Fibroblast of lung (primary cell): ENCODE results near the gene TRPM4. TPM values are rescaled to one million over a fixed set of nuclear protein-coding genes. Genes with fewer than 3 reads are reported as not detected.

Experiments
- DNase-seq, 2 donors: peaks; one replicate each; pipeline versions ENCODE4 v3.0.0 to v3.0.0-alpha.2; 2010; ENCODE audit warnings: low read depth in 2 of 2
- H2AFZ ChIP-seq: 2 replicates; pipeline ENCODE4 v1.5.1; 2012; ENCODE audit warnings: low read length, control low read depth, inconsistent platforms
- H3K27ac ChIP-seq: 2 replicates; pipeline ENCODE4 v1.5.1; 2011; ENCODE audit warnings: low read length, control low read depth; ENCODE audit not compliant: insufficient read depth
- H3K27me3 ChIP-seq: 2 replicates; pipeline ENCODE4 v1.5.1; 2011; ENCODE audit warnings: mild to moderate bottlenecking, low read length; ENCODE audit not compliant: control insufficient read depth, insufficient read depth
- H3K36me3 ChIP-seq: 2 replicates; pipeline ENCODE4 v1.5.1; 2011; ENCODE audit warnings: low read length; ENCODE audit not compliant: control insufficient read depth, insufficient read depth
- H3K4me1 ChIP-seq: 2 replicates; pipeline ENCODE4 v1.5.1; 2011; ENCODE audit warnings: low read length; ENCODE audit not compliant: control insufficient read depth, insufficient read depth; ENCODE audit errors: extremely low read depth
- H3K4me2 ChIP-seq: 2 replicates; pipeline ENCODE4 v1.5.1; 2011; ENCODE audit warnings: low read length, control low read depth; ENCODE audit not compliant: insufficient read depth; ENCODE audit errors: extremely low read depth
- H3K4me3 ChIP-seq, 4 experiments: fragments of 200-600 bp in 1 of 4; sonication (generic) in 1 of 4; replicated peaks in 1 of 4; 2 replicates each; pipeline ENCODE4 v1.5.1; 2011 to 2016; ENCODE audit warnings: low read length in 4 of 4, low read depth in 3 of 4, mild to moderate bottlenecking in 3 of 4, control low read depth in 2 of 4, inconsistent platforms in 1 of 4, mixed read lengths in 1 of 4; ENCODE audit not compliant: insufficient read depth in 1 of 4; ENCODE audit errors: control extremely low read depth in 1 of 4
- H3K79me2 ChIP-seq: 2 replicates; pipeline ENCODE4 v1.5.1; 2012; ENCODE audit warnings: mild to moderate bottlenecking, low read length, inconsistent platforms; ENCODE audit not compliant: control insufficient read depth, insufficient read depth
- H3K9ac ChIP-seq: 2 replicates; pipeline ENCODE4 v1.5.1; 2011; ENCODE audit warnings: mild to moderate bottlenecking, low read length, control low read depth; ENCODE audit not compliant: insufficient read depth
- H3K9me3 ChIP-seq: 2 replicates; pipeline ENCODE4 v1.5.1; 2012; ENCODE audit warnings: low read depth, low read length; ENCODE audit not compliant: control insufficient read depth, insufficient read depth
- H4K20me1 ChIP-seq: 2 replicates; pipeline ENCODE4 v1.5.1; 2011; ENCODE audit warnings: low read length; ENCODE audit not compliant: control insufficient read depth, insufficient read depth; ENCODE audit errors: extremely low read depth
- EZH2 ChIP-seq: IDR thresholded peaks from 2 replicates; pipeline ENCODE4 v1.5.1; 2012; ENCODE audit warnings: low read length, control low read depth, mild to moderate bottlenecking; ENCODE audit errors: missing control alignments
- polyA plus RNA-seq, 2 donors: library from polyadenylated mRNA; depleted of rRNA in 1 of 2; stranded (reverse) in 1 of 2; unstranded in 1 of 2; fragments of >200 nt; gene quantifications; 2 replicates each; pipeline ENCODE4 v1.2.1, GENCODE V29; 2011 to 2012; ENCODE audit warnings: missing spikeins in 1 of 2
- total RNA-seq: library from RNA; depleted of rRNA; stranded (reverse); fragments of >200 nt; gene quantifications from 2 replicates; pipeline ENCODE4 v1.2.1, GENCODE V29; 2014
- TF ChIP-seq, protein P1 (sequence below), 2 donors: IDR thresholded peaks in 1 of 2; conservative IDR thresholded peaks in 1 of 2; 1 replicate in 1 of 2; 2 replicates in 1 of 2; pipeline ENCODE4 v1.5.1; 2011 to 2012; ENCODE audit warnings: low read length in 2 of 2, control low read depth in 1 of 2, inconsistent platforms in 1 of 2, low read depth in 1 of 2, mild to moderate bottlenecking in 1 of 2

TRPM4 gene
- total and polyA plus RNA-seq, 2 donors (not counting 1 experiment from before 2014, with no cell fraction given), result 6.7 to 18.7 TPM

DNA sequence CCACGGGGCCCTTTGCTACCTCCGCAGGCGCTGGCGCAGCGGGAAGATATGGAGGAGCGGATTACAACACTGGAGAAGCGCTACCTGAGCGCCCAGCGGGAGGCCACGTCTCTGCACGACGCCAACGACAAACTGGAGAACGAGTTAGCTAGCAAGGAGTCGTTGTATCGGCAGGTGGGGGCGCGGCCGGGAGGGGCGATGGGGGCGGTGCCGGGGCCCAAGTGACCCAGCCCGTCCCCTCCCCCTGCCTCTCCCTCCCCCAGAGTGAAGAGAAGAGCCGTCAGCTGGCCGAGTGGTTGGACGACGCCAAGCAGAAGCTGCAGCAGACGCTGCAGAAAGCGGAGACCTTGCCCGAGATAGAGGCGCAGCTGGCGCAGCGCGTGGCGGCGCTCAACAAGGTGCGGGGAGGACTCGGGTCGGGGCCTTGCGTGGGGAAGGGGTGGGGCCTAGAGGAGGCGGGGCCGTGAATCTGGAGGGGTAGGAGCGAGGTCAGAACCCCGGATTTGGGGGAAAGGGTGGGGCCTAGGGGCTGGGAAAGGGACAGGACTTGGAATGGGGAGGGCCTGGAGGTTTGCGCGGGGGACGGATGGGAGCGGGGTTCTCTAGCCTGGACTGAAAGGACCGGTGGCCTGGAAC is 24.5 kb upstream of the TRPM4 start:
- Histone ChIP-seq H3K9me3 (no peaks in the 10 kb centered on the region), H3K36me3 (no peaks in the 10 kb centered on the region), H3K4me3 (no peak overlapping the region), H3K4me2 (no peak overlapping the region), H4K20me1 (no peaks in the 10 kb centered on the region), H3K27me3 (no peaks in the 10 kb centered on the region), H3K4me1 (peaks cover 5% of the 10 kb centered on the region), H3K79me2 (no peaks in the 10 kb centered on the region), H3K9ac (no peak overlapping the region), H3K27ac (no peak overlapping the region), H2AFZ (no peak overlapping the region)
- DNase-seq, result no peak
- TF ChIP-seq, protein P1, sequence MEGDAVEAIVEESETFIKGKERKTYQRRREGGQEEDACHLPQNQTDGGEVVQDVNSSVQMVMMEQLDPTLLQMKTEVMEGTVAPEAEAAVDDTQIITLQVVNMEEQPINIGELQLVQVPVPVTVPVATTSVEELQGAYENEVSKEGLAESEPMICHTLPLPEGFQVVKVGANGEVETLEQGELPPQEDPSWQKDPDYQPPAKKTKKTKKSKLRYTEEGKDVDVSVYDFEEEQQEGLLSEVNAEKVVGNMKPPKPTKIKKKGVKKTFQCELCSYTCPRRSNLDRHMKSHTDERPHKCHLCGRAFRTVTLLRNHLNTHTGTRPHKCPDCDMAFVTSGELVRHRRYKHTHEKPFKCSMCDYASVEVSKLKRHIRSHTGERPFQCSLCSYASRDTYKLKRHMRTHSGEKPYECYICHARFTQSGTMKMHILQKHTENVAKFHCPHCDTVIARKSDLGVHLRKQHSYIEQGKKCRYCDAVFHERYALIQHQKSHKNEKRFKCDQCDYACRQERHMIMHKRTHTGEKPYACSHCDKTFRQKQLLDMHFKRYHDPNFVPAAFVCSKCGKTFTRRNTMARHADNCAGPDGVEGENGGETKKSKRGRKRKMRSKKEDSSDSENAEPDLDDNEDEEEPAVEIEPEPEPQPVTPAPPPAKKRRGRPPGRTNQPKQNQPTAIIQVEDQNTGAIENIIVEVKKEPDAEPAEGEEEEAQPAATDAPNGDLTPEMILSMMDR (conservative IDR thresholded peaks at IDR 0.05 in 1 of 2, IDR thresholded peaks at IDR 0.05 in 1 of 2; ENCODE audit: low read depth in 1 of 2, low read length in 2 of 2), result no peak
- no peak for TF ChIP-seq EZH2

DNA sequence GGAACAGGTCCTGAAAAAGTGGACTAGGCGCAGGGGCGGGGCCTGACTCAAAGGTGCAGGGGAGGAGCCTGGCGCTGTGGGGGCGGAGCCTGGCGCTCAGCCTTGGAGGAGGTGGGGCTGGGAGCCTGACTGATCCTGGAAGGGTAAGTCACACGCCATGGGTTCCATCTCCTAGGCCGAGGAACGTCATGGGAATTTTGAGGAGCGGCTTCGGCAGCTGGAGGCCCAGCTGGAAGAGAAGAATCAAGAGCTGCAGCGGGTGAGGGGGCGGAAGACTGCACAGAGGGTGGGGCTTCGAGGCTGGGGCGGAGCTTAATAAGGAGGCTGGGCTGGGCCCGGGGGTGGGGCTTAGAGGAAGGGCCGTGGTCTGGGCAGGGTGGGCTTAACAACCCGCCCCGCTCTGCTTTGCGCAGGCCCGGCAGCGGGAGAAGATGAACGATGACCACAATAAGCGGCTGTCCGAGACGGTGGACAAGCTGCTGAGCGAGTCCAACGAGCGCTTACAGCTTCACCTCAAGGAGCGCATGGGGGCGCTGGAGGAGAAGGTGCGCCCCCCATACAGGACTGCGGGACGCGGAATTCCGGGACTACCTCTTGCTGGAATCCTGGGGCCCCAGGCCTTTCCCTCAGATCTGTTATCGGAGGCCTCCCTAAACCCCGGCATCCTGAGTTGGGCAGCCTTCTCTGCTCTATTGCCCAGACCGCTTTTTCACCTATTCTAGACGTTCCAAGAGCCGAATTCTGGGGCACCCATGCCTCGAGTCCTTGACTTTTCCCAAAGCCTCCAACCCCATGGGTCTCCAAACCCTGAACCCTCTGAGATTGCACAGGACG is 23.8 kb upstream of the TRPM4 start:
- Histone ChIP-seq H3K27me3 (no peaks in the 10 kb centered on the region), H3K9ac (no peak overlapping the region), H4K20me1 (no peaks in the 10 kb centered on the region), H3K36me3 (no peaks in the 10 kb centered on the region), H2AFZ (no peak overlapping the region), H3K79me2 (no peaks in the 10 kb centered on the region), H3K4me3 (peak overlapping the region in 2 of 4 experiments; percentile 25 to 26), H3K4me1 (peaks cover 5% of the 10 kb centered on the region), H3K9me3 (no peaks in the 10 kb centered on the region), H3K4me2 (no peak overlapping the region), H3K27ac (no peak overlapping the region)
- DNase-seq, result peak; percentile 20 to 63
- no peak for TF ChIP-seq EZH2
- TF ChIP-seq, protein P1 (conservative IDR thresholded peaks at IDR 0.05 in 1 of 2, IDR thresholded peaks at IDR 0.05 in 1 of 2; ENCODE audit: low read depth in 1 of 2, low read length in 2 of 2), result peak in 1 of 2 donors; percentile 3

DNA sequence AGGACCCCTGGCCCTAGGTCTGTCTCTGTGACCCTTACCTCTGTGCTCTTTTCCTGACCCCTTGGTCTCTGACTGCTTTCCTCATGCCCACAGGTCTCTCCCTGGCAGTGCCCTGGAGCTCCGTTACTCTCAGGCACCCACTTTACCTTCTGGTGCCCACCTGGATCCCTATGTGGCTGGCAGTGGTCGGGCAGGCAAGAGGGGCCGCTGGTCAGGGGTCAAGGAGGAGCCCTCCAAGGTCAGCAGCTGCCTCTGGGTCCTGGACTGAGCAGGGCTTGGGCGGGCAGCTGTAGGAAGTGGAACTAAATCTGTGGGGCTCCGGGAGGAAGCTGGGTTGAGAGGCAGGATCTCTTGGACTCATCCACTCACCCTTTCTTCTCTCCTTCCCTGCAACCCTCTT is 21.9 kb upstream of the TRPM4 start:
- Histone ChIP-seq H3K9ac (no peak overlapping the region), H2AFZ (no peak overlapping the region), H4K20me1 (no peaks in the 10 kb centered on the region), H3K4me2 (no peak overlapping the region), H3K4me3 (no peak overlapping the region), H3K9me3 (no peaks in the 10 kb centered on the region), H3K36me3 (no peaks in the 10 kb centered on the region), H3K4me1 (peaks cover 5% of the 10 kb centered on the region), H3K79me2 (no peaks in the 10 kb centered on the region), H3K27ac (no peak overlapping the region), H3K27me3 (no peaks in the 10 kb centered on the region)
- no peak for TF ChIP-seq EZH2
- TF ChIP-seq, protein P1 (conservative IDR thresholded peaks at IDR 0.05 in 1 of 2, IDR thresholded peaks at IDR 0.05 in 1 of 2; ENCODE audit: low read depth in 1 of 2, low read length in 2 of 2), result no peak
- no peak for DNase-seq
